Neuronal stem cell (in vitro differentiated cells): ENCODE results near the gene HNRNPAB.

Experiments
- DNase-seq: peaks from one replicate; pipeline ENCODE4 v3.0.0-alpha.2; 2013; ENCODE audit warnings: low spot score
- H2AFZ ChIP-seq: one replicate; pipeline ENCODE4 v1.6.1; 2013; ENCODE audit warnings: mild to moderate bottlenecking, low read length, inconsistent platforms
- H2AK5ac ChIP-seq: 2 replicates; pipeline ENCODE4 v1.6.1; 2013; ENCODE audit warnings: low read depth, mild to moderate bottlenecking, inconsistent platforms, low read length, moderate library complexity, mixed read lengths
- H2BK120ac ChIP-seq: 2 replicates; pipeline ENCODE4 v1.6.1; 2013; ENCODE audit warnings: low read depth, mild to moderate bottlenecking, inconsistent platforms, low read length, moderate library complexity, mixed read lengths
- H2BK12ac ChIP-seq: one replicate; pipeline ENCODE4 v1.6.1; 2013; ENCODE audit warnings: low read length, inconsistent platforms
- H2BK15ac ChIP-seq: 2 replicates; pipeline ENCODE4 v1.6.1; 2013; ENCODE audit warnings: mild to moderate bottlenecking, low read length, inconsistent platforms, mixed read lengths
- H2BK5ac ChIP-seq: one replicate; pipeline ENCODE4 v1.6.1; 2013; ENCODE audit warnings: inconsistent platforms, mild to moderate bottlenecking, low read length, moderate library complexity
- H3K14ac ChIP-seq: one replicate; pipeline ENCODE4 v1.6.1; 2013; ENCODE audit warnings: low read length, inconsistent platforms
- H3K18ac ChIP-seq: 2 replicates; pipeline ENCODE4 v1.6.1; 2013; ENCODE audit warnings: low read length, inconsistent platforms
- H3K23ac ChIP-seq: 2 replicates; pipeline ENCODE4 v1.6.1; 2013; ENCODE audit warnings: low read depth, mild to moderate bottlenecking, mixed read lengths, low read length, inconsistent platforms; ENCODE audit not compliant: poor library complexity
- H3K27ac ChIP-seq: replicated peaks from 3 replicates; pipeline ENCODE4 v1.5.1; 2013; ENCODE audit warnings: low read length, inconsistent platforms
- H3K27me3 ChIP-seq, 3 experiments: 2 replicates each; pipeline ENCODE4 v1.6.1; 2013; ENCODE audit warnings: low read length in 3 of 3, mild to moderate bottlenecking in 2 of 3, inconsistent platforms in 1 of 3, low read depth in 1 of 3, mixed read lengths in 1 of 3, moderate library complexity in 1 of 3; ENCODE audit not compliant: control insufficient read depth in 3 of 3, insufficient read depth in 3 of 3
- H3K36me3 ChIP-seq, 2 donors: replicated peaks in 1 of 2; 2 replicates each; pipeline ENCODE4 v1.6.1; 2013; ENCODE audit warnings: low read length in 2 of 2; ENCODE audit not compliant: control insufficient read depth in 2 of 2, insufficient read depth in 2 of 2
- H3K4ac ChIP-seq: 2 replicates; pipeline ENCODE4 v1.6.1; 2013; ENCODE audit warnings: inconsistent platforms, mild to moderate bottlenecking, low read length, moderate library complexity
- H3K4me1 ChIP-seq, 2 donors: 1 replicate in 1 of 2; 2 replicates in 1 of 2; pipeline ENCODE4 v1.6.1; 2013; ENCODE audit warnings: low read length in 2 of 2, low read depth in 1 of 2; ENCODE audit not compliant: control insufficient read depth in 2 of 2, insufficient read depth in 1 of 2
- H3K4me2 ChIP-seq: one replicate; pipeline ENCODE4 v1.6.1; 2013; ENCODE audit warnings: mild to moderate bottlenecking, low read length, inconsistent platforms; ENCODE audit not compliant: insufficient read depth, poor library complexity, severe bottlenecking
- H3K4me3 ChIP-seq, 2 donors: 2 replicates each; pipeline ENCODE4 v1.5.1; 2013; ENCODE audit warnings: low read length in 2 of 2, mild to moderate bottlenecking in 2 of 2, inconsistent platforms in 1 of 2, moderate library complexity in 1 of 2
- H3K79me1 ChIP-seq: one replicate; pipeline ENCODE4 v1.6.1; 2013; ENCODE audit warnings: low read depth, mild to moderate bottlenecking, inconsistent platforms, low read length, moderate library complexity
- H3K9ac ChIP-seq: one replicate; pipeline ENCODE4 v1.6.1; 2013; ENCODE audit warnings: mild to moderate bottlenecking, low read depth, low read length, inconsistent platforms; ENCODE audit not compliant: poor library complexity
- H3K9me3 ChIP-seq, 2 donors: replicated peaks in 1 of 2; 2 replicates each; pipeline versions ENCODE3 to v1.6.1; 2013; ENCODE audit warnings: low read length in 2 of 2, mild to moderate bottlenecking in 2 of 2, inconsistent platforms in 1 of 2, low read depth in 1 of 2, mixed read lengths in 1 of 2, moderate library complexity in 1 of 2; ENCODE audit not compliant: control insufficient read depth in 2 of 2, insufficient read depth in 1 of 2
- H4K8ac ChIP-seq: one replicate; pipeline ENCODE4 v1.6.1; 2013; ENCODE audit warnings: low read depth, mild to moderate bottlenecking, inconsistent platforms, low read length, moderate library complexity
- H4K91ac ChIP-seq: one replicate; pipeline ENCODE4 v1.6.1; 2013; ENCODE audit warnings: low read length, low read depth, mild to moderate bottlenecking, inconsistent platforms; ENCODE audit not compliant: poor library complexity
- WGBS, 2 donors: extraction: QIAGEN DNeasy Blood & Tissue Kit; methylation state at CpG; one replicate each; pipeline ENCODE4 v1.1.7; 2013; ENCODE audit warnings: missing lambda C conversion rate in 2 of 2, mixed read lengths in 1 of 2; ENCODE audit not compliant: insufficient read length in 2 of 2, insufficient replicate concordance in 1 of 2; ENCODE audit errors: extremely low coverage in 2 of 2; 5-methylcytosine and 5-hydroxymethylcytosine counted together

HNRNPAB gene

GRCh38 chr5:178222292-178222691, 18.0 kb downstream of the HNRNPAB start:
- no peak for DNase-seq
- Histone ChIP-seq H3K4me2 (no peak overlapping the region), H3K79me1 (peaks cover 1% of the 10 kb centered on the region), H3K36me3 (peaks cover 18 to 74% of the 10 kb centered on the region in 2 donors), H3K9ac (no peak overlapping the region), H2AFZ (no peak overlapping the region), H3K4ac (no peak overlapping the region), H3K27ac (no peak overlapping the region), H4K8ac (no peak overlapping the region), H2BK12ac (no peak overlapping the region), H2BK5ac (no peak overlapping the region), H3K27me3 (no peaks in the 10 kb centered on the region), H2AK5ac (no peak overlapping the region), H2BK120ac (no peak overlapping the region), H3K23ac (peak overlapping the region; percentile 17), H3K4me1 (peaks cover 0 to 16% of the 10 kb centered on the region in 2 donors), H3K4me3 (no peak overlapping the region), H3K18ac (no peak overlapping the region), H4K91ac (no peak overlapping the region), H3K14ac (no peak overlapping the region), H3K9me3 (peaks cover 2% of the 10 kb centered on the region in 2 donors), H2BK15ac (no peak overlapping the region)
- WGBS, 2 donors: no CpG with 5 or more reads among the region's 15 CpGs

- H3K4ac ChIP-seq: no peak overlapping the region
- no peak overlapping the region for H3K4me3 ChIP-seq
- peaks cover 28 to 80% of the 10 kb centered on the region in 2 donors for H3K36me3 ChIP-seq
- H3K9me3 ChIP-seq: peaks cover 2 to 5% of the 10 kb centered on the region in 2 donors
- H3K4me1 ChIP-seq: peaks cover 0 to 16% of the 10 kb centered on the region in 2 donors
- H4K8ac ChIP-seq: no peak overlapping the region
- H2BK5ac ChIP-seq: no peak overlapping the region
- no peak overlapping the region for H3K4me2 ChIP-seq
- H3K14ac ChIP-seq: no peak overlapping the region
- H4K91ac ChIP-seq: no peak overlapping the region
- H3K9ac ChIP-seq: no peak overlapping the region
- no peak overlapping the region for H3K27ac ChIP-seq
- H2AFZ ChIP-seq: no peak overlapping the region
- DNase-seq: no peak
- WGBS, 2 donors: no CpG with 5 or more reads among the region's 5 CpGs
- H2AK5ac ChIP-seq: no peak overlapping the region
- no peak overlapping the region for H2BK12ac ChIP-seq
- H3K18ac ChIP-seq: no peak overlapping the region
- H2BK120ac ChIP-seq: no peak overlapping the region
- peaks cover 1% of the 10 kb centered on the region for H3K79me1 ChIP-seq
- peak overlapping the region; percentile 21 for H3K23ac ChIP-seq
- no peaks in the 10 kb centered on the region for H3K27me3 ChIP-seq
- no peak overlapping the region for H2BK15ac ChIP-seq
These were observed 19.0 kb downstream of the HNRNPAB start for GRCh38 chr5:178223196-178223773.

GRCh38 chr5:178223828-178224335, 19.5 kb downstream of the HNRNPAB start:
- Histone ChIP-seq H2AFZ (no peak overlapping the region), H3K36me3 (peaks cover 34 to 80% of the 10 kb centered on the region in 2 donors), H3K27me3 (no peaks in the 10 kb centered on the region), H3K4me1 (peaks cover 0 to 16% of the 10 kb centered on the region in 2 donors), H3K9ac (peak overlapping the region; percentile 44), H2BK5ac (no peak overlapping the region), H3K23ac (peak overlapping the region; percentile 21), H3K4ac (no peak overlapping the region), H3K9me3 (peaks cover 2 to 5% of the 10 kb centered on the region in 2 donors), H2BK120ac (no peak overlapping the region), H3K18ac (peak overlapping the region; percentile 46), H3K79me1 (peaks cover 1% of the 10 kb centered on the region), H4K8ac (no peak overlapping the region), H3K27ac (no peak overlapping the region), H2BK15ac (no peak overlapping the region), H2AK5ac (no peak overlapping the region), H2BK12ac (no peak overlapping the region), H3K4me2 (no peak overlapping the region), H3K14ac (no peak overlapping the region), H4K91ac (no peak overlapping the region), H3K4me3 (no peak overlapping the region)
- DNase-seq: no peak
- no CpG with 5 or more reads among the region's 13 CpGs for WGBS, 2 donors

GRCh38 chr5:178224403-178224802, 20.1 kb downstream of the HNRNPAB start:
- Histone ChIP-seq H3K9ac (no peak overlapping the region), H2AFZ (no peak overlapping the region), H3K23ac (no peak overlapping the region), H2BK15ac (no peak overlapping the region), H3K14ac (no peak overlapping the region), H2BK120ac (no peak overlapping the region), H3K9me3 (peaks cover 2 to 5% of the 10 kb centered on the region in 2 donors), H4K91ac (no peak overlapping the region), H2BK5ac (no peak overlapping the region), H2AK5ac (no peak overlapping the region), H4K8ac (no peak overlapping the region), H3K36me3 (peaks cover 34 to 80% of the 10 kb centered on the region in 2 donors), H3K79me1 (peaks cover 1% of the 10 kb centered on the region), H3K18ac (peak overlapping the region; percentile 38), H3K4me2 (no peak overlapping the region), H3K4me3 (no peak overlapping the region), H3K4me1 (peaks cover 0 to 16% of the 10 kb centered on the region in 2 donors), H3K27ac (no peak overlapping the region), H3K27me3 (no peaks in the 10 kb centered on the region), H2BK12ac (no peak overlapping the region), H3K4ac (no peak overlapping the region)
- DNase-seq: no peak
- WGBS, 2 donors: no CpG with 5 or more reads among the region's 17 CpGs
